ENCODE data around the gene CCDC73. TPM values are rescaled to one million over a fixed set of nuclear protein-coding genes. Genes with fewer than 3 reads are reported as not detected.

CCDC73 gene
- total RNA-seq (0.05 TPM in 1 of 2 replicates, not detected in the other), polyA plus RNA-seq (not detected in 2 replicates), polyA minus RNA-seq (not detected in 2 replicates)
- total RNA-seq (2013): not detected

GRCh38 chr11:32794439-32794838 is at the start of gene CCDC73:
CCDC73 (minus strand) TSS chr11:32794662; CDS start chr11:32760243, 34,419 bp downstream.
- POLR2A ChIA-PET: no interaction called here
- Mint-ChIP-seq H3K27me3 (peaks cover 4% of the 10 kb centered on the region), H3K4me1 (peaks cover 7% of the 10 kb centered on the region), H3K9me3 (ENCODE audit: insufficient read depth) (no peaks in the 10 kb centered on the region), H3K4me3 (no peak within 1 kb of the TSS), H3K27ac (no peak within 1 kb of the TSS)
- Histone ChIP-seq H3K4me3 (ENCODE audit: control extremely low read depth in 1 of 5, extremely low read depth in 1 of 5, insufficient read depth in 1 of 5, low read depth in 2 of 5, low read length in 4 of 5) (no peak within 1 kb of the TSS), H3K36me3 (replicated peaks in 1 of 2; ENCODE audit: control extremely low read depth in 1 of 2, control insufficient read depth in 1 of 2, extremely low read depth in 1 of 2, insufficient read depth in 2 of 2, low read length in 1 of 2) (no peaks in the 10 kb centered on the region), H3K27ac (ENCODE audit: low read length in 2 of 2) (no peak within 1 kb of the TSS), H3K4me1 (ENCODE audit: control insufficient read depth in 2 of 2, insufficient read depth in 2 of 2, low read length in 2 of 2) (peaks cover 0 to 6% of the 10 kb centered on the region in 2 donors), H2AFZ (ENCODE audit: insufficient read depth, low read depth, low read length, poor library complexity, severe bottlenecking) (no peak within 1 kb of the TSS), H3K9me3 (ENCODE audit: control extremely low read depth in 1 of 3, control insufficient read depth in 2 of 3, insufficient read depth in 1 of 3, low read length in 2 of 3) (no peaks in the 10 kb centered on the region), H4K20me1 (ENCODE audit: control insufficient read depth, insufficient read depth, low read length, poor library complexity, severe bottlenecking) (no peaks in the 10 kb centered on the region), H3K4me2 (replicated peaks; ENCODE audit: low read depth, low read length, poor library complexity, severe bottlenecking) (no peak within 1 kb of the TSS), H3K27me3 (replicated peaks in 1 of 4; ENCODE audit: control extremely low read depth in 1 of 4, control insufficient read depth in 3 of 4, insufficient read depth in 4 of 4, low read length in 3 of 4) (peaks cover 0 to 3% (median 0%) of the 10 kb centered on the region in 4 experiments), H3K9ac (ENCODE audit: low read length) (no peak within 1 kb of the TSS), H3K79me2 (ENCODE audit: control insufficient read depth, insufficient read depth, low read length) (no peaks in the 10 kb centered on the region)
- 96% methylated on average over 6 of the region's 12 CpGs for WGBS (ENCODE audit: insufficient coverage)
- TF ChIP-seq EZH2 (IDR thresholded peaks at IDR 0.05; ENCODE audit: borderline replicate concordance, insufficient read depth, low read depth, low read length, poor library complexity, severe bottlenecking): no peak
- TF ChIP-seq CTCF (IDR thresholded peaks at IDR 0.05): no peak
- ATAC-seq (ENCODE audit: low read depth) (no peak), DNase-seq (no peak)
- intact Hi-C loops (cut with micrococcal nuclease): loop anchor here (5.0 kb wide), 1 partner anchor 82 kb away; no protein-coding TSS in a partner anchor
- CTCF ChIA-PET: interaction anchor here (0.5 to 0.8 kb wide), 2 partner anchors 13 to 46 kb away, joined by 3 read pairs; no protein-coding TSS in a partner anchor

- TF ChIP-seq CTCF (IDR thresholded peaks at IDR 0.05) (no peak), EZH2 (IDR thresholded peaks at IDR 0.05; ENCODE audit: borderline replicate concordance, insufficient read depth, low read depth, low read length, poor library complexity, severe bottlenecking) (no peak)
- no peak overlapping the region for H2AFZ ChIP-seq (ENCODE audit: insufficient read depth, low read depth, low read length, poor library complexity, severe bottlenecking)
- no peaks in the 10 kb centered on the region for H3K9me3 ChIP-seq (ENCODE audit: control extremely low read depth in 1 of 3, control insufficient read depth in 2 of 3, insufficient read depth in 1 of 3, low read length in 2 of 3)
- H3K79me2 ChIP-seq (ENCODE audit: control insufficient read depth, insufficient read depth, low read length): no peaks in the 10 kb centered on the region
- Mint-ChIP-seq H3K27ac (no peak overlapping the region), H3K9me3 (ENCODE audit: insufficient read depth) (no peaks in the 10 kb centered on the region), H3K27me3 (no peaks in the 10 kb centered on the region), H3K4me1 (no peaks in the 10 kb centered on the region), H3K4me3 (no peak overlapping the region)
- ATAC-seq (ENCODE audit: low read depth) (no peak), DNase-seq (no peak)
- H3K27ac ChIP-seq (ENCODE audit: low read length in 2 of 2): no peak overlapping the region
- intact Hi-C loops (cut with micrococcal nuclease): no loop called here
- H3K4me1 ChIP-seq (ENCODE audit: control insufficient read depth in 2 of 2, insufficient read depth in 2 of 2, low read length in 2 of 2): no peaks in the 10 kb centered on the region
- no peak overlapping the region for H3K4me3 ChIP-seq (ENCODE audit: control extremely low read depth in 1 of 5, extremely low read depth in 1 of 5, insufficient read depth in 1 of 5, low read depth in 2 of 5, low read length in 4 of 5)
- no peak overlapping the region for H3K4me2 ChIP-seq (replicated peaks; ENCODE audit: low read depth, low read length, poor library complexity, severe bottlenecking)
- no peaks in the 10 kb centered on the region for H4K20me1 ChIP-seq (ENCODE audit: control insufficient read depth, insufficient read depth, low read length, poor library complexity, severe bottlenecking)
- H3K27me3 ChIP-seq (replicated peaks in 1 of 4; ENCODE audit: control extremely low read depth in 1 of 4, control insufficient read depth in 3 of 4, insufficient read depth in 4 of 4, low read length in 3 of 4): no peaks in the 10 kb centered on the region
- POLR2A ChIA-PET: no interaction called here
- no peaks in the 10 kb centered on the region for H3K36me3 ChIP-seq (replicated peaks in 1 of 2; ENCODE audit: control extremely low read depth in 1 of 2, control insufficient read depth in 1 of 2, extremely low read depth in 1 of 2, insufficient read depth in 2 of 2, low read length in 1 of 2)
- CTCF ChIA-PET: interaction anchor here (0.7 kb wide), 1 partner anchor 683 kb away, joined by 3 read pairs; no protein-coding TSS in a partner anchor
- WGBS (ENCODE audit: insufficient coverage): no CpG with 5 or more reads among the region's 3 CpGs
- H3K9ac ChIP-seq (ENCODE audit: low read length): no peak overlapping the region
Observed at GRCh38 chr11:32843544-32843943, 49.1 kb upstream of the CCDC73 start.

Measured in B cell (primary cell).